ENCODE measurements around the gene ACSM2A. TPM values are rescaled to one million over a fixed set of nuclear protein-coding genes. Genes with fewer than 3 reads are reported as not detected.
"Not testable (repeated sequence)": the region's sequence is repeated elsewhere in the genome, so short reads cannot be mapped to it uniquely, and the experiment has no call there.

ACSM2A gene
- total RNA-seq, 1 donor from 2014 or later = not detected

DNA sequence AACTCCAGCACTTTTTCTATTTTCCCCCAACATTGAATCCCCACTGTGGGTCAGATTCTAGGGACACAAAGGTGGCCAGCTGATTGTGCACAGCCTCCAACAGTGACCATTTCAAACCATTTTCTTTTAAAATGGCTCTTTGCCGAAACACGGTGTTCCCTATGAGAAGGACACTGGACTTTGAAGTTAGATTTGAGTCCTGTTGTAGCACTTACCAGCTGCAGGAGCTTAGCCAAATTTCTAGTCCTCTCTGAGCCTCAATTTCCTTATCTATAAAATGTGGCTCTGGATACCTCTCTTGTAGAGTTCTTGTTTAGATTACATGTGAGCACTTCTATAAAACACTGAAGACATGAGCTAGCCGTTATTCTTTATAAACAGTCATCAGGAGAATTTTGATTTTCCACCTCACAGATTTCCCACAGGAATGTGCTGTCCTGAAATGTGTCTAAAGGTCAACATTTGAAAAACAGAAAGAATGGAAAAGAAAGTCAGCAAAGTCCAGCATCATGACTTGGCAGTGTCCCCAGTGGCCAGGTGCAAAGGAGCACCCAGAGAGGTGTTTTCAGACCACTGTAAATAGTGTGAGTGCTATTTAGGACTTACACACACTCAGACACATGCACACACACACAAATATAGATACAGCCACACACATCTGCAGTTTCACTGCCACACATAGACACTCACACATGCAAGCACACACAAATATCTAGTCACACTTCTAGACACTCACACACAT lies 4.5 kb upstream of the ACSM2A start:
- DNase-seq (ENCODE audit: low read depth, low spot score) = not testable (repeated sequence)

DNA sequence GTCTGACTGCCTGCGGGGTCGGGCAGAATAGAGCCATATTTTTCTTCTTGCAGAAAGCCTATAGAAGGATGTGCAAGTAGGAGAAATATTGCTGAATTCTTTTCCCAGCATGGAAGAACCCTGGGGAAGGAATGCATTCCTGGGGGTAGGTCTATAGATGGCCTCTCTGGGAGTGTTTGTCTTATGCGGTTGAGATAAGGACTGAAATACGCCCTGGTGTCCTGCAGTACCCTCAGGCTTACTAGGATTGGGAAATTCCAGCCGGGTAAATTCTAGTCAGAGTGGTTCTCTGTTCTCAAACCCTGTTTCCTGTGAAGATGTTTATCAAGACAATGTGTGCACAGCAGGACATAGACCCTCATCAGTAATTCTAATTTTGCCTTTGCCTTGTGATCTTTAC lies 2.3 kb downstream of the ACSM2A start:
- not testable (repeated sequence) for DNase-seq (ENCODE audit: low read depth, low spot score)

DNA sequence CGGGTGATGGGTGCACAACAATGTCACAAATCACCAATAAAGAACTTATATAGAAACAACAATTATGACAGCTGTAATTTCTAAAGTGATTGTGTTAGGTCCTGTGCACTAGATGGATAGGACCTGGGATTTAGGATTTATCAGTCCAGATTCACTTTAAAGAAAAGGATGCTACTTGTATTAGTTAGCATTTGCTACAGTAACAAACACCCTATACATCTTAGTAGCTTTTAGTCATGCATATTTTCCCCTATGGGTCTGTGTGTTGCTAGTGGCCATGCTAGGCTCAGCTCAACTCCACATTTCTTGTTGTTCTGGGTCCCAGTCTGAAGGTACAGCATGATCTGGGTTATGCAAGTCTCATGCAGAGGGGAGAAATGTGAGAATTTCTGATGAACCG lies 7.9 kb downstream of the ACSM2A start:
- DNase-seq (ENCODE audit: low read depth, low spot score) = not testable (repeated sequence)

DNA sequence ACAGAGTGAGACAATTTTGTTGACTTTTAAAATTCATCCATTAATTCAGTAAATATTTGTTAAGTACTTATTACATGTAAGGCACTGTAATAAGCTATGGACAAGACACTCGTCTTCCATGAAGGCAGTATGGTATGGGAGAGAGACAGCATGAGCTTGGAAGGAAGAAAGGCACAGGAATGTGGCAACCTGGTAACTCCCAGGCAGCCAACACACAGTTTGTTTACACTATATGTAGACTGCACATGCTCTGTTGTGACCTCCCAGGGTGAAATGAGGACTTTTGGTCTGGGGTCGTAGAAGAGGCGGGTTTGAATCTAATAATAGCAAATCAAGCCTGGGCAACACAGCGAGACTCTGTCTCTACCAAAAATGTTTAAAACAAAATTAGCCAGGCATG lies 9.0 kb downstream of the ACSM2A start:
- DNase-seq (ENCODE audit: low read depth, low spot score) = not testable (repeated sequence)

DNA sequence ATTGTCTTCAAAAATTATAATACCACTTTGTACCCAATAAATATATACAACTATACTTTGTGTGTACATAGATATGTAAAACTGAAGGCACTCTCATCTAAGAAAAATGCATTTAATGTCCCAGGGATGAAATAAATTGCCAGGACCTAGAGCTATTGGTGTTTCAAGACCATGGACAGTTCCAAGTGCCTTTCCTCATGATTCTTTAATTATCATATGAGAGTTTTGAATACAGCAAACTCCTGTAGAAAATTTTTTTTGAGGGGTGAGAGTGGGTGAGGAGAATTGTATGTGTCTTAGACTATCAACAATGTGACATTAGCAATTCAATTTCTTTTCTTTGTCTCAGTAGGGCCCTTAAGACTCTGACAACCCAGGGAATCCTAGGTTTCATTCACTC lies 17.6 kb downstream of the ACSM2A start:
- not testable (repeated sequence) for DNase-seq (ENCODE audit: low read depth, low spot score)

DNA sequence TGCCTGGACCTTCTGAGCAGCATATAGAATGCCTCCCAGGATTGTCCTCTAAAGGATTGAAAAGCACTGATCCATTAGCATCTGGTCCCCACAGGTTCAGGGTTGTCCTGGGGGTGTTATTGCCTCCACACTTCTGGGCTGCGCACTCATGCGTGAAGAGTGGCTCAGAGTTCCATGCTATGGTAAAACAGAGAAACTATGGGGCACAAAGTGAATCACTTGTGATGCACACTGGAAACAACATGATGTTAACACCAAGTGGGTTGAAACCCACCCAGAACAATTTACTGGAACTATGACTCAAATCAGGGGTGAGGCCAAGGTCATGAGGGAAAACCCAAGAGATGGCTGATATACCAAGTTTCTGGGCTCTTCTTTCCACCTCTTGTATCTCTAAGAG lies 18.6 kb downstream of the ACSM2A start:
- DNase-seq (ENCODE audit: low read depth, low spot score) = not testable (repeated sequence)

DNA sequence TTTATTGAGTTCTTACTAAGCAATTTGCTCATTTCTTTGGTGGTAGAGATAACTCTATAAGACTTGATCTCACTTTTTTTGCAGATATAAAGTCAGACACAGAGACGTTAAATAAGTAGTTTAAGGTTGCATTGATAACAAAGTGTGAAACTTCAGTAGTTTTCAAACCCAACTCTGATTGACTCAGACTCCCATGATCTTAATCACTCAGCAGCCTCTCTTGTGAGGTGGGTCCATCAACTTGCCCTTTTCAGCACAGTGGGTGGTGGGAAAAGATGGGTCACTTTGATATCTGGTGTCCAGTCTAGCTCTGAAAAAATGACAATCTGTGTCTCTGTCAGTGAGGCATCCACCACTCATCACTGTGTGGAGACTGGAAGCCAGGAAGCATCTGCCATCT lies 19.4 kb downstream of the ACSM2A start:
- not testable (repeated sequence) for DNase-seq (ENCODE audit: low read depth, low spot score)

DNA sequence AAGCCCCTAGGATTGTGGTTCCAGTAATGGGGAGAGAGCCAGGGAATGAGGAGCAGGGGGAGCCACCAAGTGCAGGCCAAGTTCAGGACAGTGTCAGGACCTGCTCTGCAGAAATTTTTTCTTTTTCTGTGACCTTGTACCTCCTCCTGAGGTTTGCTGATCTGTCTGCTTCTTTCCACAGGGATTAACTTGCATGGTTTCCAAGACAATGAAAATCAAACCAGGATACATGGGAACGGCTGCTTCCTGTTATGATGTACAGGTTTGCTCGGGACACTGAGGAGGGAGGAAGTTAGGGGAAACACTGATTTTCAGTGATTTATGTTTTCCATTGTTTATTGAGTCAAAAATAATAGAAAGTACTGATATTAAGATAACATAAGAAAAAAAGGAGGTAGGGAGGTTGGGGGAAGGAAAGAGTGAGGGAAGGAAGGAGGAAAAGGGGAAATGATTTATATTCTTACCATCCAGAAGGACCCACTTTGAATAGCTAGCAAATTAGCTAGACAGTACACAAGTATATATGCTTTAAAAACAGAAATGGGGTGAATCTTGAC lies 25.9 kb downstream of the ACSM2A start:
- not testable (repeated sequence) for DNase-seq (ENCODE audit: low read depth, low spot score)

DNA sequence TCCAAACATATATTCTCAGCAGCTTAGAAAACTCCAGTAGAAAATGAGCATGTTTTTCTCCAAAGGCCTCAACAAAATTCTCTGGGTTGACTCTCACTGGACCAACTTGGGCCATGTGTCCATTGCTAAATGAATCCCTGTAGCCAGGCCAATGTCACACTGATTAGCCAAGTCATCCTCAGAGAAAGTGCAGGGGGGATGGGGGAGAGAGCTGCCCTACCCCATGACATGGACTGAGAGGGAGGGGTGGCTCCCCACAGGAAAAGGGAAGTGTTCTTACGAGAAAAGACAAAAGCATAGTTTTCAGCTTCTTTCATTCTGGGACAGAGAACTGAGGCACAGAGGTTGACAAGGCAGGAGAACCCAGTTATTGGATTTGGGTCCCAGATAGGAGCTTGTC lies 32.7 kb downstream of the ACSM2A start:
- not testable (repeated sequence) for DNase-seq (ENCODE audit: low read depth, low spot score)

DNA sequence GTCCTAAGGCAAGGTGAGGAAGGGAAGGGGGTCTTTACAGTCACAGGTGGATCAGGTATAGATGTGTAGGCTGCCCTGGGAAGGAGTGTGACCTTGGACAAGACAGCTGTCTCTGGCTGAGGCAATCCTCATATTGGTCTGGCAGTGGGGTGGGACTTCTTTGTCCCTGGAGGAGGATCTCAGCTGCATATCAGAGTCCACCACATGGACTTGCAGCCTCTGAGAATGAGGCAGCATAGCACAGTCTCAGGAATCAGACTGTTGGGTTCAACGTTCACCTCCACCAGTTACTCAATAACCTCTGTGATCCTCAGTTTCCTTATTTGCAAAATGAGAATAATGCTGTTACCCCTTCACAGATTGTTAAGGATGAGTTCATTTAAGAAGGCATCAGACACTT lies 33.4 kb downstream of the ACSM2A start:
- DNase-seq (ENCODE audit: low read depth, low spot score) = no peak

DNA sequence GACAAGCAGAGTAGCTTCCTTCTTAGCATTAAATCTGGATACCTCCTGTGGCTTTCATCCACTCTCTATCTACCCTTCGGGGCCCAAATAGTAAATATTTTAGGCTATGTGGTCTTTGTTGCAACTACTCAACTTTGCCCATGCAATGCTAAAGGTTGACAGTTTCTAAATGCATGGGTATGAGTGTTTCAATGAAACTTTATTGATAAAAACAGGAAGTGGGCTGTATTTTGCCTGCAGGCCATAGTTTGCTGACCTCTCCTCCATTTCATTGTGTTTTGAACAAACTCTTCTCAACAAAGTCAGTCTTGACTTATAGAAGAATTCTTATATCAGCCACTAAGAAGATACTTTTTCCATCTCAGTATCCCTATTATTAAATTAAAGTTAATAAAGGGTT lies 34.1 kb downstream of the ACSM2A start:
- DNase-seq (ENCODE audit: low read depth, low spot score) = no peak

DNA sequence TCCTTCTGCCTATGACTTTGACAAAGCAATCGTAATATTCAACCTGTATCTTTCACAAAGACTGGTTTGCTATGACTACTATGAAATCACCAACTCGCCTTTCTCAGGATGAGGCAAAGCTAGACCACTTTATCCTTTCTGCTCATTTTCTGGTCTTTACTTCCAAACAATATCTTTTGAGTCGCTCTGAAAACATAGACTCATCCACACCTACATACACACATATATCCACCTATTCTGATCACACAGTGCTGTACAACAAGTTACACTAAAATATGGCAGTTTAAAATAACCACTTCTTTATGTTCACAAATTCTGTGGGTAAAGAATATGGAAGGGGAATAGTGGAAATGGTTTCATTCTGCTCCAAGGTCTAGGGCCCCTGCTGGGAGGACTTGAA lies 39.7 kb downstream of the ACSM2A start:
- not testable (repeated sequence) for DNase-seq (ENCODE audit: low read depth, low spot score)

DNA sequence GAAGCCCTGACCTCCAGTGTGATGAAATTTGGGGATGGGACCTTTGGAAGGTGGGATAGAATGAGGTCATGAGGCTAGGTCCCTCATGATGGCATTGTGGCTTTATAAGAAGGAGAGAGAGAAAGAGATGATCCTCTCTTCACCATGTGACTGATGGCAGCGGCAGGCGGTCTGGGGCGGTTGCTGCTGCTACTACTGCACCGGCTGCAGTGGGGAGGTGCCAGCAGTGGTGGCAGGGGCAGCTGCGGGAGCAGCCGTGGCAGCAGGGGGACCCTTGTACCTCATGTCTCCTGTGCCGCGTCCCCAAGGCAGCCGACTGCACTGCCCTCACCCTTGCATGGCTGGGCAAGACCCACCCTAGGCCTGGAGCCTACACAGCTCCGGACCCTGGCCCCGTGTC lies 40.1 kb downstream of the ACSM2A start:
- DNase-seq (ENCODE audit: low read depth, low spot score) = not testable (repeated sequence)

DNA sequence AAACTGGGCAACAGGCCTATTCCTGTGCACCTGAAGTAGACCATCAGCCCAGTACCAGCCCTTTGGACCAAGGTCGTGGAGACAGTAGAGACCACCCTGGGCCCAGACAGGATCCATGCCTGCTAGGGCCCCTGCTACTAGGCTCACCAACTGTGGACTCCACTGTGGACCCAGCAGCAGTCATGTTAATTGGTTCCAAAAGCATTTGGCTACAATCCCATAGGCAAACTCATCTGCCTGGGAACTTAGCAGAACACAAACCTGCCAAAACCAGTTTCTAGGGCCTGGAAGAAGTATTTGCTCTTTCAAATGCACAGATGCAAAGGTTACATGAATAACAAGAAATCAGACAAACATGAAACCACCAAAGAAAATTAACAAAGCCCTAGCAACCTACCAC lies 53.1 kb downstream of the ACSM2A start:
- no peak for DNase-seq (ENCODE audit: low read depth, low spot score)

DNA sequence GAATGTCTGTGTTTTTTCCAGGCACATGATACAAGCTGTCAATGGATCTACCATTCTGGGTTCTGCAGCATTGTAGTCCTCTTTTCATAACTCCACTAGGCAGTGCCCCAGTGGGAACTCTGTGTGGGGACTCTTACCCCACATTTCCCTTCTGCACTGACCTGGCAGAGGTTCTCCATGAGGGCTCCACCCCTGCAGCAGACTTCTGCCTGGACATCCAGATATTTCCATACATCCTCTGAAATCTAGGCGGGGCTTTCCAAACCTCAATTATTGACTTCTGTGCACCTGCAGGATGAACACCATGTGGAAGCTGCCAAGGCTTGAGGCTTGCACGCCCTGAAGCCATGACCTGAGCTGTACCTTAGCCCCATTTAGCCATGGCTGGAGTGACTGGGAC lies 56.0 kb downstream of the ACSM2A start:
- DNase-seq (ENCODE audit: low read depth, low spot score) = no peak

DNA sequence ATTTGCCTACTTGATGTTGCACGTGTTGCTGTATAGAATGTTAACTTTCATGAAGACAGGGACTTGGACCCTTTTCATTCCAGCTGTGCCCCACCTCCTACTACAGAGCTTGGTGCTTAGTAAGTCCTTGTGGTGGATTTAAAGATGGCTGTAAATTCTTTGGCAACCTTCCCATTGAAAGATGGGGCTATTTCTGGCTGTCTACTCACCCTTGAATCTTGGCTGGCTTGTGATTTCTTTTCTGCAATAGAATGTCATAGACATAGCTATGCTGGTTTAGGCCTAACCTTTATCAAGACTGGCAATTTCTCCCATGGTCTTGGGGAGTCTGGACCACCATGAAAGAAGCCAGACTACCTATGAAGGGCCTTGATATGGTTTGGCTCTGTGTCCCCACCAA lies 59.0 kb downstream of the ACSM2A start:
- no peak for DNase-seq (ENCODE audit: low read depth, low spot score)

DNA sequence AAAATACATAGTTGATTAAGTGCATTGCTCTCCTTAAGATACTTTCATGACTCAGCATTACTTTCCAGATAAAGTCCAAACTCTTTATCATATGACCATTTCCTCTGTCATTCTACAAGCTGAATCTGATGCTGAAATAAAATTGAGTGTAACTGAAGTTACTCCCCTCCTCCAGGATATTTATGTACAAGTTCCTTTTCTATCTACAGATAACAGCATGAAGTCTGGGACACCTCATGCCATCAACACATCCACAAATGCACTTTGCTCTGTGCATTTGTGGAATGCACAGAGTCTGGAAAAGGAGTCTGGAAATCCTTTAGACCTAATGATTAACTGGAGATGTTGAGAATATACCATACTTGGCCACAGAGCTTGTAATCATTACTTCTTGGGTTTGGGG lies 64.4 kb downstream of the ACSM2A start:
- no peak for DNase-seq (ENCODE audit: low read depth, low spot score)

DNA sequence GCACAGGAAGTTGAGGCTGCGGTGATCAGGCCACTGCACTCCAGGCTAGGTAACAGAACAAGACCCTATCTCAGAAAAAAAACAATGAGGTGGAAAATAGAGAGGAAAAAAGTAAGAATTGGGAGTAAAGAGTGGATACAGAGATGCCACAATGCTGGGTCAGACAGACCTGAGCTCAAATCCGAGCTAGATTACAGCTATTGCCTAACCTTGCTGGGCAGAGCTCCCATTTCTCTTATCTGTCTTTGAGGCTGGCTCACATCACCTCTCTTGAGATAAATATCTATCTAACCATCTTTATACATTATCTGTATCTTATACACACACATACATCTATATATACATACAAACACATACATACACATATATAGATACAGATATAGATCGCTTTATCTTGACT lies 65.8 kb downstream of the ACSM2A start:
- DNase-seq (ENCODE audit: low read depth, low spot score) = no peak

DNA sequence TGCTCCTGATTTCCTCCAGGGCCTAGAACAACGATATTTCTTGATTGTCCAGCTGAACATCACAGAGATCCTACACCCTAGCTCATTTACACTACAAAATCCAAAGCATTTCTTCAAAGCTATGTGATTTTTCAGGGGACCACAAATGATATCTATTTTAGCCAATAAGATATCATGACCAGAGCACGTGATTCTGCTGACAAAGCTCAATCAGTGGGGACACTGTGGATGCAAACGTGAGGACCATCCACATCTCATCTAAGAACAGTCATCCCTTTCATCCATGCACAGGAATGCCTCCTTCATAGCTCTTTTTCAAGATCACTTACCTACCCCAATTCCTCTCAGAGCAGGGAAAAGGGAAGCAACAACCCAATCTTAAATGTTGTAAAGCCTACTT lies 67.9 kb downstream of the ACSM2A start:
- DNase-seq (ENCODE audit: low read depth, low spot score) = no peak

DNA sequence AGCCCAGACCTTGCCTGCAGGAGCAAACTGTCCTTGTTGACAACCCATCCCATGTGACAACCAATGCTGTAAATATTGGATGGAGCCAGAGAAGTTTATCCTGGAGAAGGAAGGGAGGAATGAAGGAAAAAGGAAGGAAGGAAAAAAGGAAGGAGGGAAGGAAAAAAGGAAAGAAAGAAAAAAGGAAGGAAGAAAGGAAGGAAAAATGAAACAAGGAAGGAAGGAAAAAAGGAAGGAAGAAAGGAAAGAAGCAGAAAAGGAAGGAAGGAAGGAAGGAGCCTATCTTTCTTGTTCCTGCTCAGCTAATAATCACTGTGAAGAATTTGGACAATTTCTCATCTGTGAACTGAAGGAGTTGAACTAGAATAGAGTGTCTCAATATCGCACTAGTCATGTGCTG lies 68.8 kb downstream of the ACSM2A start:
- no peak for DNase-seq (ENCODE audit: low read depth, low spot score)

DNA sequence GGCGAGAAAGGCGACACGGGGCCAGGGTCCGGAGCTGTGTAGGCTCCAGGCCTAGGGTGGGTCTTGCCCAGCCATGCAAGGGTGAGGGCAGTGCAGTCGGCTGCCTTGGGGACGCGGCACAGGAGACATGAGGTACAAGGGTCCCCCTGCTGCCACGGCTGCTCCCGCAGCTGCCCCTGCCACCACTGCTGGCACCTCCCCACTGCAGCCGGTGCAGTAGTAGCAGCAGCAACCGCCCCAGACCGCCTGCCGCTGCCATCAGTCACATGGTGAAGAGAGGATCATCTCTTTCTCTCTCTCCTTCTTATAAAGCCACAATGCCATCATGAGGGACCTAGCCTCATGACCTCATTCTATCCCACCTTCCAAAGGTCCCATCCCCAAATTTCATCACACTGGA lies 80.5 kb downstream of the ACSM2A start:
- not testable (repeated sequence) for DNase-seq (ENCODE audit: low read depth, low spot score)

DNA sequence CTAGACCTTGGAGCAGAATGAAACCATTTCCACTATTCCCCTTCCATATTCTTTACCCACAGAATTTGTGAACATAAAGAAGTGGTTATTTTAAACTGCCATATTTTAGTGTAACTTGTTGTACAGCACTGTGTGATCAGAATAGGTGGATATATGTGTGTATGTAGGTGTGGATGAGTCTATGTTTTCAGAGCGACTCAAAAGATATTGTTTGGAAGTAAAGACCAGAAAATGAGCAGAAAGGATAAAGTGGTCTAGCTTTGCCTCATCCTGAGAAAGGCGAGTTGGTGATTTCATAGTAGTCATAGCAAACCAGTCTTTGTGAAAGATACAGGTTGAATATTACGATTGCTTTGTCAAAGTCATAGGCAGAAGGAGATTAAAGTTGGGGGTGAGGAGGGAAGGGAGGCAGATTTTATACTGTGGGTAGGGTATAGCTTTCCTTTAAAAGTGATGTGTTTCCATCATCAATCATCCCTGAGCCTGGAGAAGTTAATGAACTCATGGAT lies 81.0 kb downstream of the ACSM2A start:
- not testable (repeated sequence) for DNase-seq (ENCODE audit: low read depth, low spot score)

DNA sequence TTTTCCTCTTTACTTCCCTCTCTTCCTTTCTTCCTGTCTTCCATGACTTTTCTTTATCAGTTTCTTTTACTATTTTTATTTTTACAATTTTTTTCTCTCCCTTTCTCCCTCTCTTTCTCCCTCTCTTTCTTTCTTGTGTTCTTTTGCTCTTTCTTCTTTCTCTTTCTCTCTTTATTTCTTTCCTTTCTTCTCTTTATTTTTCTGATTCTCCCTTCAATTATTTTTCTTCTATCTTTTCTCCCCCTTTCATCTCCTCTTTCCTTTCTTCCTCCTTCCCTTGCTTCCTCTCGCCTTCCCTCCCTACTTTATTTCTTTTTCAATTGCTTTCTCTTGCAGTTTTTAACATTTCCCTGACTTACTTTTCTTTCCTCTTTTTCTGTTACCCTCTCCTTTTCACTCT lies 85.3 kb downstream of the ACSM2A start:
- not testable (repeated sequence) for DNase-seq (ENCODE audit: low read depth, low spot score)
